Neural progenitor cell (in vitro differentiated cells): ENCODE measurements around the gene TBC1D20.

Experiments
- CTCF ChIP-seq: fragments of 200-600 bp; sonication (generic); IDR thresholded peaks from 2 replicates; pipeline ENCODE4 v1.5.1; 2017; ENCODE audit warnings: antibody characterized with exemption, mild to moderate bottlenecking
- EZH2 ChIP-seq: fragments of 200-600 bp; sonication (generic); IDR thresholded peaks from 2 replicates; pipeline ENCODE4 v1.6.1; 2017; ENCODE audit warnings: antibody characterized with exemption, mild to moderate bottlenecking, moderate library complexity
- EZH2phosphoT487 ChIP-seq: fragments of 200-600 bp; sonication (generic); IDR thresholded peaks from 2 replicates; pipeline ENCODE4 v1.6.1; 2017; ENCODE audit warnings: antibody characterized with exemption

- TF ChIP-seq CTCF (no peak), EZH2phosphoT487 (no peak), EZH2 (no peak)
These were observed 66.1 kb downstream of the TBC1D20 start for GRCh38 chr20:396252-396618.
